Measurements from ENCODE around the gene NLRP1.

The NLRP1 gene

DNA sequence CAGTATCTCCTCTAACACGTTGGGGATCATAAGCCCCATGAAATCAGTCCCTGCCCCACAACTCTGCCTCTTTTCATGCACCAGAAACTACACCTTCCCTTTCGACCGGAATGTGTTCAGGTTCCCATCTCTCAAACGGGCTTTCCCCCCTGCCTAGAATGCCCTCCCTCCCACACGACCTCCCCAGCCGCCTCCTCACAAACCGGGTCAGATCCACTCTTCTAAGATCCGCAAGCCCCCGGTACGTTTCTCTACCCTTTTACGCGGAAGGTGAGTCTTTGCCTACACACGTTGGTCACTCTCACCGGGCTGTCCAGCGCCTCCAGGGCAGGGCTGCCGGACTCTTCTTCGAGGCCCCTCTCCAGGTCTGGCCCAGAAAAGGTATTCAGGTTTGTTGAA lies 116.2 kb downstream of the NLRP1 start:
- TF ChIP-seq, protein P1, sequence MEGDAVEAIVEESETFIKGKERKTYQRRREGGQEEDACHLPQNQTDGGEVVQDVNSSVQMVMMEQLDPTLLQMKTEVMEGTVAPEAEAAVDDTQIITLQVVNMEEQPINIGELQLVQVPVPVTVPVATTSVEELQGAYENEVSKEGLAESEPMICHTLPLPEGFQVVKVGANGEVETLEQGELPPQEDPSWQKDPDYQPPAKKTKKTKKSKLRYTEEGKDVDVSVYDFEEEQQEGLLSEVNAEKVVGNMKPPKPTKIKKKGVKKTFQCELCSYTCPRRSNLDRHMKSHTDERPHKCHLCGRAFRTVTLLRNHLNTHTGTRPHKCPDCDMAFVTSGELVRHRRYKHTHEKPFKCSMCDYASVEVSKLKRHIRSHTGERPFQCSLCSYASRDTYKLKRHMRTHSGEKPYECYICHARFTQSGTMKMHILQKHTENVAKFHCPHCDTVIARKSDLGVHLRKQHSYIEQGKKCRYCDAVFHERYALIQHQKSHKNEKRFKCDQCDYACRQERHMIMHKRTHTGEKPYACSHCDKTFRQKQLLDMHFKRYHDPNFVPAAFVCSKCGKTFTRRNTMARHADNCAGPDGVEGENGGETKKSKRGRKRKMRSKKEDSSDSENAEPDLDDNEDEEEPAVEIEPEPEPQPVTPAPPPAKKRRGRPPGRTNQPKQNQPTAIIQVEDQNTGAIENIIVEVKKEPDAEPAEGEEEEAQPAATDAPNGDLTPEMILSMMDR (IDR thresholded peaks at IDR 0.05; ENCODE audit: low read depth, low read length): no peak
- Histone ChIP-seq H3K4me3 (ENCODE audit: low read depth, low read length) (peak overlapping the region; percentile 83), H3K36me3 (no peaks in the 10 kb centered on the region), H3K9me3 (no peaks in the 10 kb centered on the region; the same call in 1 of the 2 replicates), H3K4me1 (no peaks in the 10 kb centered on the region), H3K27me3 (no peaks in the 10 kb centered on the region)
- no peak for DNase-seq

DNA sequence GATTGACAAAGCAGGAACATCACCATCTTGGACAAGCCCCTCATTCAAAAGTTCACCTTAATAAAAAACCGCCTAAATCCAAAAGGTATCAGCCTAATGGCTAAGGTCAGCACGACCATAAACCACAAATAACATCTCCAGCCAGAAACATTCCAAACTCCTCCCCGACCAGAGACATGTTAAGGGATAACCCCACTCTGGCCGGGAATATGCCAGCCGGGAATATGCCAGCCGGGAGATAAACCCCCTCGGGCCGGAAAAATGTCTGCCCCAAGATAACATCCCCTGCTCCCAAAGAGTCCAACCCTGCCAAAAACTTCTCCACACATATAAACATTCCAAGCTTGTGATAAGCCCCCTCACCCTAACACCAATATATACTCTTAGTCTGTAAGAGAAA lies 116.9 kb downstream of the NLRP1 start:
- no peak for DNase-seq
- TF ChIP-seq, protein P1 (IDR thresholded peaks at IDR 0.05; ENCODE audit: low read depth, low read length): no peak
- no peaks in the 10 kb centered on the region for H3K27me3 ChIP-seq
- peak overlapping the region; percentile 83 for H3K4me3 ChIP-seq (ENCODE audit: low read depth, low read length)
- no peaks in the 10 kb centered on the region; the same call in 1 of the 2 replicates for H3K9me3 ChIP-seq
- peaks cover 1% of the 10 kb centered on the region; the same call in 1 of the 2 replicates for H3K36me3 ChIP-seq
- no peaks in the 10 kb centered on the region for H3K4me1 ChIP-seq

DNA sequence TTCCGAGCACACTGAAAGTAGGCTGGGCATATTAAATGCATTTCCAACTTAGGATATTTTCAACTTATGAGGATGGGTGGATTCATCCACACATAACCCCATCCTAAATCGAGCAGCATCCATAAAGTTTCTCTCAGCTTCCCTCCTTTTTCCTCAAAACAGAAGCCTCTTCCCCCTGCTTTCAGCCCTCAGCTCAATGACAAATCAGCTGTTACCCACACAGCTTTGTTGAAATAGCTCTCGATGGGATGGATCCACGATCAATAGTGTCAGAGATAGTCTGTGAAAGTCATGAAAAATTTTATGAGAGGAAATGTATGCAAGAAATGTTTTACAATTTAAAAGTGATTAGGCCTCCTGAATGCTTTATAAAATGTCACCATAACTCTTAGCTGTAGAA lies 118.0 kb downstream of the NLRP1 start:
- peak overlapping the region; percentile 83 for H3K4me3 ChIP-seq (ENCODE audit: low read depth, low read length)
- H3K36me3 ChIP-seq: peaks cover 5% of the 10 kb centered on the region; the same call in 1 of the 2 replicates
- DNase-seq: no peak
- TF ChIP-seq, protein P1 (IDR thresholded peaks at IDR 0.05; ENCODE audit: low read depth, low read length): no peak
- H3K9me3 ChIP-seq: no peaks in the 10 kb centered on the region; the same call in 1 of the 2 replicates
- H3K27me3 ChIP-seq: no peaks in the 10 kb centered on the region
- no peaks in the 10 kb centered on the region for H3K4me1 ChIP-seq

DNA sequence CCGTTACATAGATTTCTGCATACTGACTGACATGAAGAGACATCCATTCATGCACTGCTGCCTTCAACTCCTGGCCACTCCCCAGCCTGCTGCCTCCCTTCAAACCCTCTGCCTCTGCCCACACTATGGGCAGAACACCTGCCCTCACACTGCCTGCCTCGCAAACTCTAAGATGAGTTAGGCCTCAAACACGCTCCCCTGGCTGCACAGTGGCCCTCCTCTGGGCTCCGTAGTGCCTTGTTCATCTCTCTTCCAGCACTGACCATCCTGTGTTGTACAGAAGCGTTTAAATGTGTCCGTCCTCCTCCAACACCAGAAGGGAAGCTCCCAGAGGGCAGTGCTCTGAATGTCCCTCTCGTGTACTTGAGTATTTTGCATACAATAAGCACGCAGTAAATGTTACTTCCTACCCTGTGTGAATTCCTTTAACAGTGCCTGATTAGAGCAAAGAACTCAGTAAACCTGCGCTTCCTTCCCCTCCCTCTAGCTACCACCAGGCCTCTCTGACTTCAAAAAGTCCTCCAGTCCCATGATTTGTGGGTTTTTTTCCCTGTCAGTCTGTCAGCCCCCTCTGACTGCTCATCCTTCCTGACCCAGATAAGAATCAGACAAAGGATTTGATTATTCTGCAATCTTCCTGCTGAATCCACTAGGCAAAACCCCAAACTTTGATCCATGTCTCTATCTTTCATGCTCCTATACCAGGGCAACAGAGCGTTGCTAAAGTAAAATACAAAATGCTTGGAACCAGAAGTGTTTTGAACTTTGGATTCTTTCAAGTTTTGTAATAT lies 119.4 kb downstream of the NLRP1 start:
- no peaks in the 10 kb centered on the region; the same call in 1 of the 2 replicates for H3K9me3 ChIP-seq
- H3K4me1 ChIP-seq: no peaks in the 10 kb centered on the region
- H3K27me3 ChIP-seq: no peaks in the 10 kb centered on the region
- DNase-seq: no peak
- no peak overlapping the region for H3K4me3 ChIP-seq (ENCODE audit: low read depth, low read length)
- TF ChIP-seq, protein P1 (IDR thresholded peaks at IDR 0.05; ENCODE audit: low read depth, low read length): no peak
- peaks cover 5% of the 10 kb centered on the region; the same call in 1 of the 2 replicates for H3K36me3 ChIP-seq
